Measurements from ENCODE around the gene AUNIP.
A peak's percentile ranks its signal among the peaks of the same experiment; 100 is the strongest.

The AUNIP gene

DNA sequence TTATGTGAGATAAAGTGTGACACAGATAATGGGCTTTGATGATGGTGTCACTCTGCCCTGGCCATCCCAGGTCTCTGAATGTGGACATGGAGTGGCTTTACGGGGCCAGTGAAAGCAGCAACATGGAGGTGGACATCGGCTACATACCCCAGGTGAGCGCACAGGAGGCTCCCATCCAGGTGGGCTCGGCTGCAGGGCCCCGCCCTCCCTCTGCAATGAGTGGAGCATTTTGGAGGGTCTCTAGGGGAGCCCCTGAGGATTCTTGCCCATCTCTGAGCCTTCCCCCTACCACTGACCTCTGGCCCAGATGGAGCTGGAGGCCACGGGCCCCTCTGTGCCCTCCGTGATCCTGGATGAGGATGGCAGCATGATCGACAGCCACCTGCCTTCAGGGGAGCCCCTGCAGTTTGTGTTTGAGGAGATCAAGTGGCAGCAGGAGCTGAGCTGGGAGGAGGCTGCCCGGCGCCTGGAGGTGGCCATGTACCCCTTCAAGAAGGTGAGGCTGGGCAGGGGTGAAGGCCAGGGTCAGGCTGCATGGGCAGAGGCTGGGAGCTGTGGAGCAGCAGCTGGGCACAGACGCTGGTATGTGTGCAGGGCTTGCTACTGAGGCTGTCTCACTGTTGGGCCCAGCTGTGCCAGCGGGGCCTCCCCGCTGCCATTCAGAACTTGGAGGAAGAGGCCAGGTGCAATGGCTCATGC, 47.7 kb downstream of the AUNIP start:
- no peak for TF ChIP-seq CTCF (IDR thresholded peaks at IDR 0.05; ENCODE audit: low read depth, low read length)
- no peaks in the 10 kb centered on the region for H3K27me3 ChIP-seq (ENCODE audit: insufficient read depth, low read depth, severe bottlenecking)
- peaks cover 20% of the 10 kb centered on the region for H3K36me3 ChIP-seq
- DNase-seq = no peak
- no peak overlapping the region for H3K4me3 ChIP-seq (ENCODE audit: low read depth, low read length)
- no peaks in the 10 kb centered on the region for H3K9me3 ChIP-seq (ENCODE audit: severe bottlenecking)
- no peak overlapping the region for H3K27ac ChIP-seq

- peak; percentile 82 for DNase-seq
- peak; percentile 95 for TF ChIP-seq CTCF (IDR thresholded peaks at IDR 0.05; ENCODE audit: low read depth, low read length)
- Histone ChIP-seq H3K27me3 (ENCODE audit: insufficient read depth, low read depth, severe bottlenecking) (no peaks in the 10 kb centered on the region), H3K4me3 (ENCODE audit: low read depth, low read length) (no peak overlapping the region), H3K9me3 (ENCODE audit: severe bottlenecking) (no peaks in the 10 kb centered on the region), H3K36me3 (peaks cover 19% of the 10 kb centered on the region), H3K27ac (no peak overlapping the region)
Observed at GRCh38 chr1:25810341-25811299, 48.6 kb downstream of the AUNIP start.

DNA sequence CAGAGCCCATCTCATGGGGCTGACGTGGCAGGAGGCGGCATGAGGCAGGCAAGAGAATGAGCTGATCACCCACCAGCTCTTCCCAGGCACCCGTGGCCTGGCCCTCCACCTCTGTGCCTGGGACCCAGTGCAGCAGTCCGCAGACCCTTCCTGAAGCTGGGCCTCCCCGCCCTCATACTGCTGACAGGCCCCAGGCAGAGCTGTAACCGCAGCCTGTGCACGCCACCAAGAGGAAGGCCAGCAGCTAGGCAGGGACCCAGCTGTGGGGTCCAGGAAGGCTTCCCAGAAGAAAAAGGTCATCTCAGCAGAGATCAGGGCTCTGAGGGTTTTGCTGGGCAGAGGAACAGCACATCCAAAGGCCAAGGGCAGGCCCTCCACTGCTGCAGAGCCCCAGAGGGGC, 49.3 kb downstream of the AUNIP start:
- peaks cover 19% of the 10 kb centered on the region for H3K36me3 ChIP-seq
- H3K4me3 ChIP-seq (ENCODE audit: low read depth, low read length) = no peak overlapping the region
- no peak overlapping the region for H3K27ac ChIP-seq
- DNase-seq = no peak
- H3K27me3 ChIP-seq (ENCODE audit: insufficient read depth, low read depth, severe bottlenecking) = no peaks in the 10 kb centered on the region
- H3K9me3 ChIP-seq (ENCODE audit: severe bottlenecking) = no peaks in the 10 kb centered on the region
- 0 out of 2 replicates have a peak, but pooled peaks have one; percentile 7 for TF ChIP-seq CTCF (IDR thresholded peaks at IDR 0.05; ENCODE audit: low read depth, low read length)

DNA sequence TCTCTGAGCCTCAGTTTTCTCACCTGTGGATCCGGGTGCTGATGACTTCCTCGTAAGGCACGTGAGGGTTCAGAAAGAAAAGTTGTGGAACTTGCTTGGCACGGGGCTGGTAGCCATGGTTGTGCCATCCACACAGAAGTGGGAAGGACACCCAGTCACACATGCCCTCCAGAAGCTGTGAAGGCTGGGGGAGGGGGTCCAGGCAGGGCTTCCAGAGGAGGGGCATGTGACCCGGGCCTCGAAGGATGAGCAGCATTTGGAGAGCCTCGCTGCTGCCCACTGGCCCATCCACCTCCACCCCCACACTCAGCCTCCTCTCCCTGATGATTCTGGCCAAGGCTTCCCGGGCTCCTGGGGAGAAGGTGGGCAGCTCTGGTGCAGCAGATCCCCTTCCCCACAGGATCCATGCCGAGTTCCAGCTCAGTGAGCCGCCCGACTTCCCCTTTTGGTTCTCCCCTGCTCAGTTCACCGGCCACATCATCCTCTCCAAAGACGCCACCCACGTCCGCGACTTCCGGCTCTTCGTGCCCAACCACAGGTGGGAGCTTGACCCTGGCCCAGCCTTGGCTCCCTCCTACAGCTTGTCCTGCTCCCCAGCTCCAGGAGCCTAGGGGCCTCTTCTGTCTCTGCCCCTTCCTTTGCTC, 49.9 kb downstream of the AUNIP start:
- peaks cover 21% of the 10 kb centered on the region for H3K36me3 ChIP-seq
- no peak overlapping the region for H3K4me3 ChIP-seq (ENCODE audit: low read depth, low read length)
- no peak for DNase-seq
- TF ChIP-seq CTCF (IDR thresholded peaks at IDR 0.05; ENCODE audit: low read depth, low read length) = no peak
- H3K9me3 ChIP-seq (ENCODE audit: severe bottlenecking) = no peaks in the 10 kb centered on the region
- H3K27me3 ChIP-seq (ENCODE audit: insufficient read depth, low read depth, severe bottlenecking) = no peaks in the 10 kb centered on the region
- H3K27ac ChIP-seq = no peak overlapping the region

- Histone ChIP-seq H3K36me3 (peaks cover 21% of the 10 kb centered on the region), H3K9me3 (ENCODE audit: severe bottlenecking) (no peaks in the 10 kb centered on the region)
Observed at GRCh38 chr1:25808481-25809244, 50.6 kb downstream of the AUNIP start.

More at GRCh38 chr1:25808481-25809244, 50.6 kb downstream of the AUNIP start:
- DNase-seq = no peak
- no peak for TF ChIP-seq CTCF (IDR thresholded peaks at IDR 0.05; ENCODE audit: low read depth, low read length)
- no peak overlapping the region for H3K27ac ChIP-seq
- no peaks in the 10 kb centered on the region for H3K27me3 ChIP-seq (ENCODE audit: insufficient read depth, low read depth, severe bottlenecking)
- H3K4me3 ChIP-seq (ENCODE audit: low read depth, low read length) = no peak overlapping the region
